MCF 10A (cell line): ENCODE data around the gene SMYD3. TPM values are rescaled to one million over a fixed set of nuclear protein-coding genes. Genes with fewer than 3 reads are reported as not detected.

Experiments
- BruUV-seq: library from RNA; stranded (reverse); fragments of 400-500 nt; replicated peaks from 2 replicates; lab custom pipeline; 2021; lab: Mats Ljungman, UMichigan
- CTCF ChIA-PET: fragments of 300-600 bp; sonication (Branson Sonifier 250); formaldehyde crosslinking; extraction: SDS; loops from one replicate; lab custom pipeline; 2021; ENCODE audit warnings: antibody characterized with exemption, inconsistent platforms; lab: Yijun Ruan, JAX
- POLR2A ChIA-PET: fragments of 300-600, 350-650 bp; sonication (Branson Sonifier 250); formaldehyde crosslinking; extraction: SDS; loops from one replicate; lab custom pipeline; 2020; ENCODE audit warnings: antibody characterized with exemption, inconsistent platforms; lab: Yijun Ruan, JAX
- DNase-seq: peaks from one replicate; pipeline ENCODE4 v3.0.0-alpha.2; 2018; ENCODE audit not compliant: unreplicated experiment
- H3K27ac Mint-ChIP-seq: one replicate; pipeline ENCODE4 v1.8.0; 2022; ENCODE audit warnings: mild to moderate bottlenecking, low read depth, mixed read lengths; ENCODE audit not compliant: unreplicated experiment
- H3K27me3 Mint-ChIP-seq: one replicate; pipeline ENCODE4 v1.8.0; 2022; ENCODE audit warnings: mixed read lengths; ENCODE audit not compliant: insufficient read depth, unreplicated experiment
- H3K36me3 Mint-ChIP-seq: one replicate; pipeline ENCODE4 v1.8.0; 2022; ENCODE audit warnings: mild to moderate bottlenecking, moderate library complexity, mixed read lengths; ENCODE audit not compliant: insufficient read depth, unreplicated experiment
- H3K4me1 Mint-ChIP-seq: one replicate; pipeline ENCODE4 v1.8.0; 2022; ENCODE audit warnings: mixed read lengths; ENCODE audit not compliant: insufficient read depth, unreplicated experiment
- H3K4me3 Mint-ChIP-seq: one replicate; pipeline ENCODE4 v1.8.0; 2022; ENCODE audit warnings: mild to moderate bottlenecking, moderate library complexity, mixed read lengths; ENCODE audit not compliant: unreplicated experiment
- H3K9me3 Mint-ChIP-seq: one replicate; pipeline ENCODE4 v1.8.0; 2022; ENCODE audit warnings: mixed read lengths; ENCODE audit not compliant: unreplicated experiment
- CTCF ChIP-seq: fragments of 200-600 bp; IDR thresholded peaks from one replicate; pipeline ENCODE4 v1.8.0; 2022; ENCODE audit warnings: antibody characterized with exemption, mild to moderate bottlenecking; ENCODE audit not compliant: unreplicated experiment
- intact Hi-C: fragments of 100-400 bp; cut with micrococcal nuclease; formaldehyde crosslinking; loops from 2 replicates; pipeline ENCODE4 v1.14.1; 2022
- total RNA-seq: library from RNA; stranded (reverse); gene quantifications from 2 replicates; pipeline ENCODE4 v1.2.3, GENCODE V29; 2022

Gene SMYD3
- total RNA-seq, 1 experiment from 2014 or later = 26.9 TPM

- POLR2A ChIA-PET = interaction anchor here (0.6 kb wide), 1 partner anchor 596 kb away, joined by 3 read pairs; no protein-coding TSS in a partner anchor
- Mint-ChIP-seq H3K36me3 (no peaks in the 10 kb centered on the region), H3K4me1 (peaks cover 19% of the 10 kb centered on the region), H3K27ac (no peak overlapping the region), H3K27me3 (no peaks in the 10 kb centered on the region), H3K9me3 (no peaks in the 10 kb centered on the region), H3K4me3 (no peak overlapping the region)
- BruUV-seq = no TSS peak
- CTCF ChIA-PET = interaction anchor here (0.6 to 1.2 kb wide), 5 partner anchors 11 to 1145 kb away, joined by 3 to 4 read pairs (median 3); no protein-coding TSS in a partner anchor
- no peak for DNase-seq
- intact Hi-C loops = no loop called here
- TF ChIP-seq CTCF = no peak
These were observed 205.4 kb downstream of the SMYD3 start for GRCh38 chr1:246301553-246302250.

GRCh38 chr1:246300626-246301549, 206.2 kb downstream of the SMYD3 start:
- H3K27me3 Mint-ChIP-seq = no peaks in the 10 kb centered on the region
- no peak overlapping the region for H3K27ac Mint-ChIP-seq
- peaks cover 22% of the 10 kb centered on the region for H3K4me1 Mint-ChIP-seq
- BruUV-seq = no TSS peak
- no peaks in the 10 kb centered on the region for H3K36me3 Mint-ChIP-seq
- no peak for TF ChIP-seq CTCF
- H3K9me3 Mint-ChIP-seq = no peaks in the 10 kb centered on the region
- intact Hi-C loops = no loop called here
- no peak for DNase-seq
- H3K4me3 Mint-ChIP-seq = no peak overlapping the region
- POLR2A ChIA-PET = interaction anchor here (1.1 kb wide), 1 partner anchor 15 kb away, joined by 10 read pairs; no protein-coding TSS in a partner anchor
- CTCF ChIA-PET = interaction anchor here (1.1 to 1.2 kb wide), 2 partner anchors 10 to 148 kb away, joined by 3 read pairs; no protein-coding TSS in a partner anchor

GRCh38 chr1:246297279-246298265, 209.5 kb downstream of the SMYD3 start:
- Mint-ChIP-seq H3K4me1 (peaks cover 22% of the 10 kb centered on the region), H3K27me3 (no peaks in the 10 kb centered on the region), H3K4me3 (no peak overlapping the region), H3K9me3 (no peaks in the 10 kb centered on the region), H3K27ac (no peak overlapping the region), H3K36me3 (no peaks in the 10 kb centered on the region)
- BruUV-seq = no TSS peak
- intact Hi-C loops = loop anchor here (5.0 kb wide), 1 partner anchor 150 kb away; no protein-coding TSS in a partner anchor
- peak; percentile 9 for TF ChIP-seq CTCF
- CTCF ChIA-PET = interaction anchor here (0.6 to 2.9 kb wide), 13 partner anchors 9 to 1145 kb away, joined by 3 to 12 read pairs (median 4); partner anchors contain the start of gene KIF26B
- POLR2A ChIA-PET = interaction anchor here (0.7 to 1.2 kb wide), 3 partner anchors 11 to 176 kb away, joined by 3 to 6 read pairs (median 5); no protein-coding TSS in a partner anchor
- DNase-seq = peak; percentile 24
